PC-3 (cell line): Measurements from ENCODE around the gene BEND5. TPM values are rescaled to one million over a fixed set of nuclear protein-coding genes. Genes with fewer than 3 reads are reported as not detected.

ENCODE experiments used
- ATAC-seq: fragments of 200-7000 bp; cut with Tn5 transposase; 2 replicates; pipeline ENCODE4 v1.9.1; 2020; ENCODE audit warnings: mild to moderate bottlenecking, moderate library complexity
- BruUV-seq: library from RNA; stranded (reverse); fragments of 400-500 nt; replicated peaks from 2 replicates; lab custom pipeline; 2021; lab: Mats Ljungman, UMichigan
- CTCF ChIA-PET: fragments of 300-600 bp; sonication (Branson Sonifier 250); formaldehyde crosslinking; loops from one replicate; lab custom pipeline; 2022; ENCODE audit warnings: antibody characterized with exemption; lab: Charles Lee
- POLR2A ChIA-PET: fragments of 300-600 bp; sonication (Branson Sonifier 250); formaldehyde crosslinking; loops from one replicate; lab custom pipeline; 2022; ENCODE audit warnings: antibody characterized with exemption; ENCODE audit not compliant: unreplicated experiment; lab: Charles Lee
- DNase-seq: peaks from one replicate; pipeline ENCODE4 v3.0.0-alpha.2; 2015
- H2AFZ ChIP-seq: fragments of 300-600 bp; sonication (generic); 2 replicates; pipeline ENCODE4 v1.6.0; 2016; ENCODE audit warnings: antibody characterized with exemption, low read length
- H3F3A ChIP-seq: fragments of 300-600 bp; sonication (generic); one replicate; pipeline ENCODE4 v1.6.0; 2017; ENCODE audit warnings: antibody characterized with exemption, low read length, control low read depth, mild to moderate bottlenecking; ENCODE audit not compliant: unreplicated experiment
- H3K27ac ChIP-seq: fragments of 300-600 bp; sonication (generic); 2 replicates; pipeline ENCODE4 v1.5.1; 2016; ENCODE audit warnings: mild to moderate bottlenecking, low read length
- H3K27me3 ChIP-seq: fragments of 300-600 bp; sonication (generic); 2 replicates; pipeline ENCODE4 v1.6.1; 2016; ENCODE audit warnings: low read length, mixed read lengths
- H3K36me3 ChIP-seq: fragments of 300-600 bp; sonication (generic); 2 replicates; pipeline ENCODE4 v1.6.1; 2016; ENCODE audit warnings: low read depth, mixed run types, low read length, mixed read lengths
- H3K4me1 ChIP-seq: fragments of 300-600 bp; sonication (generic); 2 replicates; pipeline ENCODE4 v1.5.1; 2016; ENCODE audit warnings: low read length; ENCODE audit not compliant: insufficient read depth
- H3K4me2 ChIP-seq: fragments of 300-600 bp; sonication (generic); 2 replicates; pipeline ENCODE4 v1.6.0; 2016; ENCODE audit warnings: low read length
- H3K4me3 ChIP-seq: fragments of 300-600 bp; sonication (generic); 2 replicates; pipeline ENCODE4 v1.5.1; 2016; ENCODE audit warnings: mild to moderate bottlenecking, low read length, mixed read lengths
- H3K79me2 ChIP-seq: fragments of 300-600 bp; sonication (generic); 2 replicates; pipeline ENCODE4 v1.6.1; 2017; ENCODE audit warnings: low read length, mixed read lengths
- H3K9ac ChIP-seq: fragments of 300-600 bp; sonication (generic); 2 replicates; pipeline ENCODE4 v1.6.0; 2016; ENCODE audit warnings: mild to moderate bottlenecking, low read length
- H3K9me2 ChIP-seq: fragments of 300-600 bp; sonication (generic); replicated peaks from 2 replicates; pipeline ENCODE4 v1.6.1; 2016; ENCODE audit warnings: mixed run types, low read length, mixed read lengths
- H3K9me3 ChIP-seq: fragments of 300-600 bp; sonication (generic); 2 replicates; pipeline ENCODE4 v1.6.1; 2016; ENCODE audit warnings: low read length, mixed read lengths
- H4K20me1 ChIP-seq: fragments of 300-600 bp; sonication (generic); 2 replicates; pipeline ENCODE4 v1.6.1; 2016; ENCODE audit warnings: low read length, mixed read lengths
- EZH2 ChIP-seq: fragments of 300-600 bp; sonication (generic); IDR thresholded peaks from one replicate; pipeline ENCODE4 v1.6.1; 2017; ENCODE audit warnings: antibody characterized with exemption, mild to moderate bottlenecking, low read length; ENCODE audit not compliant: unreplicated experiment
- EZH2phosphoT487 ChIP-seq: fragments of 300-600 bp; sonication (generic); IDR thresholded peaks from 2 replicates; pipeline ENCODE4 v1.6.1; 2018; ENCODE audit warnings: mild to moderate bottlenecking, antibody characterized with exemption, low read length, borderline replicate concordance
- intact Hi-C: fragments of 100-400 bp; cut with micrococcal nuclease; formaldehyde crosslinking; loops from 2 replicates; pipeline ENCODE4 v1.9.0; 2023
- total RNA-seq: library from RNA; depleted of rRNA; stranded (reverse); fragments of >200 nt; gene quantifications from 2 replicates; pipeline ENCODE4 v1.2.3, GENCODE V29; 2014
- TF ChIP-seq, protein P1 (sequence below): fragments of 300-600 bp; sonication (generic); conservative IDR thresholded peaks from 2 replicates; pipeline ENCODE4 v1.5.1; 2017; ENCODE audit warnings: antibody characterized with exemption, low read depth, mild to moderate bottlenecking, low read length

The BEND5 gene
- total RNA-seq, 1 experiment from 2014 or later: 3.1 TPM

DNA sequence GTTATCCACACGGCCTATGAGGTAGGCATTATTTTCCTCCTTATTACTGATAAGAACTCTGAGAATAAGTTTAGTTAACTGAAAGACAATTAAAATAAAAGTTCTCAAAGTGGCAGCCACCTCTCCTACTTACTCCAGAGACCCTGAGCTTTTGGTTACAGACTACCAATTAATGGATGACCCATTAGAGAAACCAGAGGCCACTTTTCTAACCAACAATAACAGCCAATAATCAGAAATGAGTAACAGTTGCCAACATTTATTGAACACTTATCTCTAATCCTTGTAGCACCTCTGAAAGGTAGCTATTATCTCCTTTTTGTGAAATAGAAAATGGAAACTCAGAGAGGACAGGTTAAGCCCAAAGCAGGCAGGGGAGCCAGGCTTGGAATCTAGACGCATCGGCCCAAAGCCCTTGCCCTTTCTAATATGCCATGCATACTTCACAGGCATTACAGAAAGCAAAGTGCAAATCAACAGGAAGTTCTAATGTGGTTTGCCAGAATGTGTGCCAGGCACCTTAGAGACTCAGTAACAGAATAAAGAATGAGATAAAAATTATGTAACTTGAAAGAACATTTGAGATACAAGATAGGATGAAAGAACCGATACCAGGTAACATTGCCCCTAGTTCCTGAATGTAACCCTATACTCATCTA, 50.0 kb downstream of the BEND5 start:
- DNase-seq (no peak), ATAC-seq (no peak)
- peaks cover 10% of the 10 kb centered on the region for H3K27me3 ChIP-seq
- H3F3A ChIP-seq: no peaks in the 10 kb centered on the region
- intact Hi-C loops: no loop called here
- no peaks in the 10 kb centered on the region for H3K4me1 ChIP-seq
- TF ChIP-seq EZH2phosphoT487 (no peak), EZH2 (no peak)
- TF ChIP-seq, protein P1, sequence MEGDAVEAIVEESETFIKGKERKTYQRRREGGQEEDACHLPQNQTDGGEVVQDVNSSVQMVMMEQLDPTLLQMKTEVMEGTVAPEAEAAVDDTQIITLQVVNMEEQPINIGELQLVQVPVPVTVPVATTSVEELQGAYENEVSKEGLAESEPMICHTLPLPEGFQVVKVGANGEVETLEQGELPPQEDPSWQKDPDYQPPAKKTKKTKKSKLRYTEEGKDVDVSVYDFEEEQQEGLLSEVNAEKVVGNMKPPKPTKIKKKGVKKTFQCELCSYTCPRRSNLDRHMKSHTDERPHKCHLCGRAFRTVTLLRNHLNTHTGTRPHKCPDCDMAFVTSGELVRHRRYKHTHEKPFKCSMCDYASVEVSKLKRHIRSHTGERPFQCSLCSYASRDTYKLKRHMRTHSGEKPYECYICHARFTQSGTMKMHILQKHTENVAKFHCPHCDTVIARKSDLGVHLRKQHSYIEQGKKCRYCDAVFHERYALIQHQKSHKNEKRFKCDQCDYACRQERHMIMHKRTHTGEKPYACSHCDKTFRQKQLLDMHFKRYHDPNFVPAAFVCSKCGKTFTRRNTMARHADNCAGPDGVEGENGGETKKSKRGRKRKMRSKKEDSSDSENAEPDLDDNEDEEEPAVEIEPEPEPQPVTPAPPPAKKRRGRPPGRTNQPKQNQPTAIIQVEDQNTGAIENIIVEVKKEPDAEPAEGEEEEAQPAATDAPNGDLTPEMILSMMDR: no peak
- H3K27ac ChIP-seq: no peak overlapping the region
- H3K9ac ChIP-seq: no peak overlapping the region
- no peak overlapping the region for H3K4me3 ChIP-seq
- no peaks in the 10 kb centered on the region for H3K36me3 ChIP-seq
- no peak overlapping the region for H3K4me2 ChIP-seq
- BruUV-seq: no TSS peak
- H2AFZ ChIP-seq: no peak overlapping the region
- POLR2A ChIA-PET: no interaction called here
- H3K9me3 ChIP-seq: no peaks in the 10 kb centered on the region
- no peaks in the 10 kb centered on the region for H4K20me1 ChIP-seq
- no peaks in the 10 kb centered on the region for H3K9me2 ChIP-seq
- H3K79me2 ChIP-seq: no peaks in the 10 kb centered on the region
- CTCF ChIA-PET: no interaction called here

DNA sequence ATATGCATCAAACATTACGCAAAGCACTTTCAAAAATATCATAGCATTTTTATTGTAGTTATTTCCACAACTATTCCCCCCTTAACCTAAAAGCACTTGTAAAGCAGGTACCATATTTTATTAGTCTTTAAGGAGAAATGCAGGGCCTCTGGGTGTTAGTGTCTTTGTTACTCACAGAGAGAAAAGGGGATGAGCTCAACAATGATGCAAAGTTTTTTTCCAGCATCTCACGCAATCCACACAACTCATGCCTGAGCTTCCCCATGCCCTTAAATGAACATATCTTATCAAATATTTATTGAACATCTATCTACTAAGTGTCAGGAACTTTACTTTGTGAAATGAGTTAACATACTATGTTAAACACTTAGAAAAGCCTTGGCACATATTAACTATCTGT, 50.6 kb downstream of the BEND5 start:
- no peaks in the 10 kb centered on the region for H3K79me2 ChIP-seq
- DNase-seq: no peak
- H3K9me2 ChIP-seq: no peaks in the 10 kb centered on the region
- ATAC-seq: no peak
- H2AFZ ChIP-seq: no peak overlapping the region
- no peaks in the 10 kb centered on the region for H3K4me1 ChIP-seq
- no peaks in the 10 kb centered on the region for H3K9me3 ChIP-seq
- no peak overlapping the region for H3K9ac ChIP-seq
- no TSS peak for BruUV-seq
- H3K4me2 ChIP-seq: no peak overlapping the region
- H4K20me1 ChIP-seq: no peaks in the 10 kb centered on the region
- no peaks in the 10 kb centered on the region for H3F3A ChIP-seq
- ChIA-PET CTCF (no interaction called here), POLR2A (no interaction called here)
- peaks cover 10% of the 10 kb centered on the region for H3K27me3 ChIP-seq
- no peak overlapping the region for H3K4me3 ChIP-seq
- TF ChIP-seq EZH2: no peak
- TF ChIP-seq EZH2phosphoT487: no peak
- TF ChIP-seq, protein P1: no peak
- H3K27ac ChIP-seq: no peak overlapping the region
- H3K36me3 ChIP-seq: no peaks in the 10 kb centered on the region
- intact Hi-C loops: no loop called here

DNA sequence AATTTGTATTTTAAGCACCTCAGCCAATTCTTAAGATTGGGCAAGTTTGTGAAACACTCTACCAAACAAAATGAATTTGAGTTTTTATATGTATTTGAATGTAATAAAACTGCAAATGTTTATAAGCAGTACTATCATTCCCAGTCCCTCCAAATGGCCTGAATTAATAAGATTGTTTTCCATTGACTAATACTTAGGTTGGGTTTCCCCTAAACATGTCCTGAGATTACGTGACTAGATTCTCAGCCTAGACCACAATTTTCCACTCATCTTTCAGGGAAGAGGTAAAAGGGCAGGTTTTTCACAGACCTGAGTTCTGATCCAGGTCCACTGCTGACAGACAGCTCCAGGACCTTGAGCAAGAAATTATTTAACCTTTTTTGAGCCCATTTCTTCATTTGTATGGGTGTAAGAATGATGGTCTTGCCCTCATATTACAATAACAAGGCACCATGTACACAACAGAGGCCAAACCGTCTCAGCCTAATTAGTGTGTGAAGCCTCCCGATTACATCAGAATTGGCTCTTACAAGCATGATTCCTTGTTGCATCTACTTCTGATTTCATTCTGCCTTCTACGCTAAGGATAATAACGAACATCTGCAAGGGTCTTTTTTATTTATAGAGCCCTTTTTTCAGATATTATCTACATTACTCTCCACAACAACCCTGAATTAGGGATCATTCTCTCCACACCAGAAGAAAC, 51.2 kb downstream of the BEND5 start:
- intact Hi-C loops: no loop called here
- H2AFZ ChIP-seq: no peak overlapping the region
- no peaks in the 10 kb centered on the region for H3K9me3 ChIP-seq
- H4K20me1 ChIP-seq: no peaks in the 10 kb centered on the region
- H3K27me3 ChIP-seq: peaks cover 10% of the 10 kb centered on the region
- no peak for ATAC-seq
- no peaks in the 10 kb centered on the region for H3K4me1 ChIP-seq
- DNase-seq: peak; percentile 10
- no TSS peak for BruUV-seq
- H3K9me2 ChIP-seq: no peaks in the 10 kb centered on the region
- H3K36me3 ChIP-seq: no peaks in the 10 kb centered on the region
- no peaks in the 10 kb centered on the region for H3K79me2 ChIP-seq
- no peak overlapping the region for H3K27ac ChIP-seq
- no peak overlapping the region for H3K4me3 ChIP-seq
- H3K9ac ChIP-seq: no peak overlapping the region
- ChIA-PET POLR2A (no interaction called here), CTCF (no interaction called here)
- TF ChIP-seq EZH2 (no peak), EZH2phosphoT487 (no peak)
- TF ChIP-seq, protein P1: no peak
- H3K4me2 ChIP-seq: no peak overlapping the region
- H3F3A ChIP-seq: no peaks in the 10 kb centered on the region
